DND-41 (cell line): ENCODE results near the gene KPNA3.

Source experiments
- ATAC-seq: fragments of 200-7000 bp; cut with Tn5 transposase; 3 replicates; pipeline ENCODE4 v1.9.1; 2021; ENCODE audit warnings: low read depth; ENCODE audit not compliant: insufficient read depth
- DNase-seq: peaks from one replicate; pipeline ENCODE4 v3.0.0-alpha.2; 2020
- H2AFZ ChIP-seq: 2 replicates; pipeline ENCODE4 v1.6.0; 2012; ENCODE audit warnings: low read depth, low read length
- H3K27ac ChIP-seq: 2 replicates; pipeline ENCODE4 v1.5.1; 2012; ENCODE audit warnings: low read length, inconsistent platforms
- H3K27me3 ChIP-seq: fragments of 200-600 bp; sonication (generic); 2 replicates; pipeline ENCODE4 v1.6.0; 2012; ENCODE audit warnings: low read length, mild to moderate bottlenecking, inconsistent platforms; ENCODE audit not compliant: insufficient read depth, poor library complexity
- H3K36me3 ChIP-seq: 2 replicates; pipeline ENCODE4 v1.5.1; 2012; ENCODE audit warnings: low read length, inconsistent platforms; ENCODE audit not compliant: insufficient read depth
- H3K4me1 ChIP-seq: 2 replicates; pipeline ENCODE4 v1.5.1; 2012; ENCODE audit warnings: mild to moderate bottlenecking, low read length; ENCODE audit not compliant: insufficient read depth
- H3K4me2 ChIP-seq: 2 replicates; pipeline ENCODE4 v1.6.0; 2012; ENCODE audit warnings: mild to moderate bottlenecking, moderate library complexity, low read length, inconsistent platforms; ENCODE audit not compliant: insufficient read depth
- H3K4me3 ChIP-seq, 2 experiments: fragments of 200-600 bp in 1 of 2; shearing (Covaris generic) in 1 of 2; 2 replicates each; pipeline ENCODE4 v1.5.1; 2012 to 2016; ENCODE audit warnings: inconsistent platforms in 2 of 2, low read length in 2 of 2, mild to moderate bottlenecking in 2 of 2, low read depth in 1 of 2, moderate library complexity in 1 of 2
- H3K79me2 ChIP-seq: 2 replicates; pipeline ENCODE4 v1.6.0; 2012; ENCODE audit warnings: low read length, inconsistent platforms; ENCODE audit not compliant: insufficient read depth
- H3K9ac ChIP-seq: 2 replicates; pipeline ENCODE4 v1.6.0; 2012; ENCODE audit warnings: low read depth, mild to moderate bottlenecking, inconsistent platforms, low read length, moderate library complexity
- H3K9me3 ChIP-seq: 2 replicates; pipeline ENCODE4 v1.5.1; 2012; ENCODE audit warnings: low read length, moderate library complexity, mild to moderate bottlenecking, inconsistent platforms; ENCODE audit not compliant: insufficient read depth, severe bottlenecking
- H4K20me1 ChIP-seq: 2 replicates; pipeline ENCODE4 v1.6.0; 2012; ENCODE audit warnings: low read length; ENCODE audit not compliant: insufficient read depth
- EZH2 ChIP-seq: IDR thresholded peaks from 3 replicates; pipeline ENCODE4 v1.6.1; 2012; ENCODE audit warnings: borderline replicate concordance, low read depth, mild to moderate bottlenecking, moderate library complexity, low read length, inconsistent platforms; ENCODE audit not compliant: severe bottlenecking
- TF ChIP-seq, protein P1 (sequence below): IDR thresholded peaks from 2 replicates; pipeline ENCODE4 v1.5.1; 2012; ENCODE audit warnings: borderline replicate concordance, low read length, moderate library complexity, mild to moderate bottlenecking; ENCODE audit not compliant: poor library complexity, severe bottlenecking; ENCODE audit errors: extremely low read depth

The KPNA3 gene

DNA sequence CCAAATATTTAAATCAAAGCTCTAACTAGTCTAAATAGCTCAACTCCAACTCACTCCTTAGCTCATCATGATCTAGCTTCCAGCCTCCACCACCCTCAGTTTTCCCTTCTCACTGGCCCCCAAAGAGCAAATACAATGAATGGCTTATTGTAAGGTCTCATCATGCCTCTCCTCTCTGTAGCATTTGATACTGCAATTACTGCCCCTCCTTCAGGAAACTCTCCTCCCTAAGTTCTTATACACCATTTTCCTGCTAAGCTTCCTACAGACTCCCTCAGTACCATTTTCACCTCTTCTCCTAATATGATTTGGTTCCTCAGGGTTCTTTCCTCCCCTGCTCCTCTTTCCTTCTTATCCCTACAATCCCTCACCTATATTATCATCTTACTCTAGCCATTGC is 12.8 kb downstream of the KPNA3 start:
- H4K20me1 ChIP-seq = peaks cover 97% of the 10 kb centered on the region
- TF ChIP-seq, protein P1, sequence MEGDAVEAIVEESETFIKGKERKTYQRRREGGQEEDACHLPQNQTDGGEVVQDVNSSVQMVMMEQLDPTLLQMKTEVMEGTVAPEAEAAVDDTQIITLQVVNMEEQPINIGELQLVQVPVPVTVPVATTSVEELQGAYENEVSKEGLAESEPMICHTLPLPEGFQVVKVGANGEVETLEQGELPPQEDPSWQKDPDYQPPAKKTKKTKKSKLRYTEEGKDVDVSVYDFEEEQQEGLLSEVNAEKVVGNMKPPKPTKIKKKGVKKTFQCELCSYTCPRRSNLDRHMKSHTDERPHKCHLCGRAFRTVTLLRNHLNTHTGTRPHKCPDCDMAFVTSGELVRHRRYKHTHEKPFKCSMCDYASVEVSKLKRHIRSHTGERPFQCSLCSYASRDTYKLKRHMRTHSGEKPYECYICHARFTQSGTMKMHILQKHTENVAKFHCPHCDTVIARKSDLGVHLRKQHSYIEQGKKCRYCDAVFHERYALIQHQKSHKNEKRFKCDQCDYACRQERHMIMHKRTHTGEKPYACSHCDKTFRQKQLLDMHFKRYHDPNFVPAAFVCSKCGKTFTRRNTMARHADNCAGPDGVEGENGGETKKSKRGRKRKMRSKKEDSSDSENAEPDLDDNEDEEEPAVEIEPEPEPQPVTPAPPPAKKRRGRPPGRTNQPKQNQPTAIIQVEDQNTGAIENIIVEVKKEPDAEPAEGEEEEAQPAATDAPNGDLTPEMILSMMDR = no peak
- no peak for TF ChIP-seq EZH2

DNA sequence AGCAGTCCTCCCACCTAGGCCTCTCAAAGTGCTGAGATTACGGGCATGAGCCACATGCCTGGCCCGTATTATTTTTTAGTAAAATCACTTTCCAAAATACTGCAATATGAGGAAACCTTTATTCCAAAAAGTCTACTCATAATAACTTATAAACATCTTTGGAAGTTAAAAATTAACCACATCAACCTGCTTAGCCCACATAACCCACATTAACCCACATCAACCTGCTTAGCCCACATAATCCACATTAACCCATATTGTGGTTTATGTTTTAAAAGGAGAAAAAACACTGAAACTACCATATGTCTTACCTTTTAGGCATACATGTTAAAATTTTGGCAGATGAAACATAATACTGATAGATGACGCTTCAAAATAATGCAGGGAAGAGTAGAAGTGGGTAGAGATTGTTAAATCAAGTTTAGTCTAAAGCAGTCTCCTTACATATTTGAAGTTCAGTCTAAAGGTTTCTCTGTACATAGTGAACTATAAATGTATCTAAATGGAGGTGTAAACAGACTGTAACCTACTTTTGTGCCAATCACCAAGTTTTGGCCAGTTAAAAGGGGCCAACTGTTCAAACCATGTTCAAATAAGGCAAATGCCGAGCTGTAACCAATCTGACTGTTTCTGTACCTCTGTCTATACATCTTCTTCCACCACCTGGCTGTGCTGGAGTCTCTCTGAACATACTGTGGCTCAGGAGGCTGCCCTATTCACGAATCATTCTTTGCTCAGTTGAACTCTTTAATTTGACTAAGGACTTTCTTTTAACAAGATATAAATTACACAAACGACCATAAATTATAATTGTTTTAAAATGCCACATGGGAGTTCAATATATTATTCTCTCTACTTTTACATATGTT is 14.5 kb downstream of the KPNA3 start:
- DNase-seq = no peak
- no peak overlapping the region for H3K27ac ChIP-seq
- no peaks in the 10 kb centered on the region for H3K9me3 ChIP-seq
- H3K9ac ChIP-seq = no peak overlapping the region
- no peak overlapping the region for H3K4me3 ChIP-seq
- H2AFZ ChIP-seq = no peak overlapping the region
- H3K4me2 ChIP-seq = no peak overlapping the region
- no peaks in the 10 kb centered on the region for H3K36me3 ChIP-seq
- peaks cover 90% of the 10 kb centered on the region for H4K20me1 ChIP-seq
- peaks cover 99% of the 10 kb centered on the region for H3K79me2 ChIP-seq
- ATAC-seq = peak; percentile 70
- H3K27me3 ChIP-seq = no peaks in the 10 kb centered on the region
- no peak for TF ChIP-seq EZH2
- TF ChIP-seq, protein P1 = no peak
- no peaks in the 10 kb centered on the region; the same call in 1 of the 2 replicates for H3K4me1 ChIP-seq

More for the DNA sequence above, 12.8 kb downstream of the KPNA3 start:
- Histone ChIP-seq H3K79me2 (peaks cover 99% of the 10 kb centered on the region), H3K36me3 (no peaks in the 10 kb centered on the region), H3K27ac (no peak overlapping the region), H3K4me1 (no peaks in the 10 kb centered on the region; the same call in 1 of the 2 replicates), H2AFZ (no peak overlapping the region), H3K27me3 (no peaks in the 10 kb centered on the region), H3K9me3 (no peaks in the 10 kb centered on the region), H3K4me3 (no peak overlapping the region), H3K4me2 (no peak overlapping the region), H3K9ac (no peak overlapping the region)
- DNase-seq = no peak
- no peak for ATAC-seq

DNA sequence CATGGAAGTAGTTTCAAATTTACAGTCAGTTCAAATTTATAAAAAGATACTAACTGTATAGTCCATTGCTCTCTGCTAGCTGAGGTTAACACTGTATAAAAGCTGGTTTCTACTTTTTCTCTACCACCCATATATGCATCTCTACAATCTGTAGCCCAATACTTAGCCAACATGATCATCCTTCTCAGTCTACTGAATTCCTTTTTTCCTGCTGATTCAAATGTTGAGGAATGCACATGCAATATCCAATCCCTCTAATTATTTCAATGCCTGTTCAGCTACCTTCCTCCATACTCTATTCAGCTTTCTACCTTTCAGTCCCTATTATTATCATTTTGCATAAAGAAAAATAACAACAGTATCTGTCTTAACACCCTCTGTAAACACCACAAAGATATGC is 15.6 kb downstream of the KPNA3 start:
- no peaks in the 10 kb centered on the region; the same call in 1 of the 2 replicates for H3K4me1 ChIP-seq
- H3K27me3 ChIP-seq = no peaks in the 10 kb centered on the region
- H3K79me2 ChIP-seq = peaks cover 99% of the 10 kb centered on the region
- no peak for ATAC-seq
- H3K36me3 ChIP-seq = peaks cover 3% of the 10 kb centered on the region; the same call in 1 of the 2 replicates
- no peak for TF ChIP-seq EZH2
- TF ChIP-seq, protein P1 = no peak
- no peak overlapping the region for H3K9ac ChIP-seq
- no peak overlapping the region for H3K4me3 ChIP-seq
- no peaks in the 10 kb centered on the region for H3K9me3 ChIP-seq
- peaks cover 83% of the 10 kb centered on the region for H4K20me1 ChIP-seq
- no peak overlapping the region for H3K4me2 ChIP-seq
- no peak overlapping the region for H3K27ac ChIP-seq
- H2AFZ ChIP-seq = no peak overlapping the region
- DNase-seq = no peak
